Measurements from ENCODE around the gene LRRC3B.
A peak's percentile ranks its signal among the peaks of the same experiment; 100 is the strongest.

The LRRC3B gene

GRCh38 chr3:26712211-26713026, 89.8 kb downstream of the LRRC3B start:
- DNase-seq (ENCODE audit: low spot score), result peak; percentile 68

- no peak for DNase-seq (ENCODE audit: low spot score)
Measured at GRCh38 chr3:26713091-26713490, 90.5 kb downstream of the LRRC3B start.

GRCh38 chr3:26714485-26714884, 91.9 kb downstream of the LRRC3B start:
- DNase-seq (ENCODE audit: low spot score), result no peak

- no peak for DNase-seq (ENCODE audit: low spot score)
Measured at GRCh38 chr3:26715431-26715830, 92.9 kb downstream of the LRRC3B start.

GRCh38 chr3:26718315-26718714, 95.7 kb downstream of the LRRC3B start:
- no peak for DNase-seq (ENCODE audit: low spot score)

GRCh38 chr3:26719134-26719533, 96.6 kb downstream of the LRRC3B start:
- DNase-seq (ENCODE audit: low spot score), result no peak

GRCh38 chr3:26721047-26721446, 98.5 kb downstream of the LRRC3B start:
- peak; percentile 7 for DNase-seq (ENCODE audit: low spot score)

- DNase-seq (ENCODE audit: low spot score), result no peak
Measured at GRCh38 chr3:26731843-26732242, 109.3 kb downstream of the LRRC3B start.

- no peak for DNase-seq (ENCODE audit: low spot score)
Measured at GRCh38 chr3:26750263-26750662, 127.7 kb downstream of the LRRC3B start.

GRCh38 chr3:26752466-26752865, 129.9 kb downstream of the LRRC3B start:
- DNase-seq (ENCODE audit: low spot score), result no peak

- DNase-seq (ENCODE audit: low spot score), result no peak
Measured at GRCh38 chr3:26753095-26753494, 130.5 kb downstream of the LRRC3B start.

GRCh38 chr3:26757978-26758377, 135.4 kb downstream of the LRRC3B start:
- DNase-seq (ENCODE audit: low spot score), result no peak
